Measurements from ENCODE around the gene TNIP3. TPM values are rescaled to one million over a fixed set of nuclear protein-coding genes. Genes with fewer than 3 reads are reported as not detected.

Gene TNIP3
- total RNA-seq, 1 experiment from 2014 or later = 0.43 TPM

GRCh38 chr4:121156822-121157769, 7.0 kb downstream of the TNIP3 start:
- H3K36me3 Mint-ChIP-seq (ENCODE audit: insufficient read depth, unreplicated experiment) = peaks cover 6% of the 10 kb centered on the region
- Histone ChIP-seq H3K36me3 (ENCODE audit: control insufficient read depth, insufficient read depth, low read length) (no peaks in the 10 kb centered on the region), H3K4me1 (no peaks in the 10 kb centered on the region), H3K9me3 (no peaks in the 10 kb centered on the region), H3K27me3 (replicated peaks; ENCODE audit: control insufficient read depth, insufficient read depth, low read length) (no peaks in the 10 kb centered on the region), H3K4me3 (ENCODE audit: low read depth, low read length) (peak overlapping the region; percentile 24)
- peak overlapping the region; percentile 81 for H3K4me3 Mint-ChIP-seq (ENCODE audit: unreplicated experiment)
- H3K27ac Mint-ChIP-seq (ENCODE audit: unreplicated experiment) = peak overlapping the region; percentile 33
- intact Hi-C loops (cut with micrococcal nuclease; ENCODE audit: unreplicated experiment) = no loop called here
- peak; percentile 37 to 39 for DNase-seq
- CTCF ChIA-PET = no interaction called here
- H3K4me1 Mint-ChIP-seq (ENCODE audit: low read depth, unreplicated experiment) = peaks cover 11% of the 10 kb centered on the region
- no peaks in the 10 kb centered on the region for H3K27me3 Mint-ChIP-seq (ENCODE audit: insufficient read depth, unreplicated experiment)
- POLR2A ChIA-PET = no interaction called here
- BruUV-seq (replicated peaks) = no TSS peak
- TF ChIP-seq CTCF (IDR thresholded peaks at IDR 0.05; ENCODE audit: insufficient read depth in 1 of 2, low read depth in 1 of 2, low read length in 1 of 2, severe bottlenecking in 1 of 2, unreplicated experiment in 1 of 2) = no peak
- no peaks in the 10 kb centered on the region for H3K9me3 Mint-ChIP-seq (ENCODE audit: unreplicated experiment)

- ChIA-PET CTCF (no interaction called here), POLR2A (no interaction called here)
- no peak overlapping the region for H3K4me3 Mint-ChIP-seq (ENCODE audit: unreplicated experiment)
- Histone ChIP-seq H3K4me1 (no peaks in the 10 kb centered on the region), H3K4me3 (ENCODE audit: low read depth, low read length) (no peak overlapping the region), H3K9me3 (no peaks in the 10 kb centered on the region), H3K36me3 (ENCODE audit: control insufficient read depth, insufficient read depth, low read length) (no peaks in the 10 kb centered on the region), H3K27me3 (replicated peaks; ENCODE audit: control insufficient read depth, insufficient read depth, low read length) (no peaks in the 10 kb centered on the region)
- H3K27ac Mint-ChIP-seq (ENCODE audit: unreplicated experiment) = no peak overlapping the region
- peaks cover 6% of the 10 kb centered on the region for H3K36me3 Mint-ChIP-seq (ENCODE audit: insufficient read depth, unreplicated experiment)
- DNase-seq = no peak
- peaks cover 11% of the 10 kb centered on the region for H3K4me1 Mint-ChIP-seq (ENCODE audit: low read depth, unreplicated experiment)
- TF ChIP-seq CTCF (IDR thresholded peaks at IDR 0.05; ENCODE audit: insufficient read depth in 1 of 2, low read depth in 1 of 2, low read length in 1 of 2, severe bottlenecking in 1 of 2, unreplicated experiment in 1 of 2) = no peak
- no TSS peak for BruUV-seq (replicated peaks)
- intact Hi-C loops (cut with micrococcal nuclease; ENCODE audit: unreplicated experiment) = no loop called here
- H3K27me3 Mint-ChIP-seq (ENCODE audit: insufficient read depth, unreplicated experiment) = no peaks in the 10 kb centered on the region
- no peaks in the 10 kb centered on the region for H3K9me3 Mint-ChIP-seq (ENCODE audit: unreplicated experiment)
Measured at GRCh38 chr4:121155893-121156292, 8.2 kb downstream of the TNIP3 start.

GRCh38 chr4:121154103-121154515, 10.0 kb downstream of the TNIP3 start:
- Histone ChIP-seq H3K4me1 (no peaks in the 10 kb centered on the region), H3K4me3 (ENCODE audit: low read depth, low read length) (no peak overlapping the region), H3K36me3 (ENCODE audit: control insufficient read depth, insufficient read depth, low read length) (no peaks in the 10 kb centered on the region), H3K27me3 (replicated peaks; ENCODE audit: control insufficient read depth, insufficient read depth, low read length) (no peaks in the 10 kb centered on the region), H3K9me3 (no peaks in the 10 kb centered on the region)
- Mint-ChIP-seq H3K36me3 (ENCODE audit: insufficient read depth, unreplicated experiment) (peaks cover 6% of the 10 kb centered on the region), H3K9me3 (ENCODE audit: unreplicated experiment) (no peaks in the 10 kb centered on the region), H3K4me3 (ENCODE audit: unreplicated experiment) (no peak overlapping the region), H3K4me1 (ENCODE audit: low read depth, unreplicated experiment) (peaks cover 6% of the 10 kb centered on the region), H3K27me3 (ENCODE audit: insufficient read depth, unreplicated experiment) (no peaks in the 10 kb centered on the region), H3K27ac (ENCODE audit: unreplicated experiment) (no peak overlapping the region)
- CTCF ChIA-PET = no interaction called here
- intact Hi-C loops (cut with micrococcal nuclease; ENCODE audit: unreplicated experiment) = no loop called here
- POLR2A ChIA-PET = no interaction called here
- TF ChIP-seq CTCF (IDR thresholded peaks at IDR 0.05; ENCODE audit: insufficient read depth in 1 of 2, low read depth in 1 of 2, low read length in 1 of 2, severe bottlenecking in 1 of 2, unreplicated experiment in 1 of 2) = no peak
- DNase-seq = no peak
- BruUV-seq (replicated peaks) = no TSS peak

All from Caco-2 (cell line).